GM21360 (cell line): ENCODE data around the gene EPM2AIP1.
"Not testable (repeated sequence)": the region's sequence is repeated elsewhere in the genome, so short reads cannot be mapped to it uniquely, and the experiment has no call there.

Experiments
- ATAC-seq: cut with Tn5 transposase; IDR thresholded peaks from one replicate; pipeline ENCODE4 v1.9.1; 2021; ENCODE audit warnings: mild to moderate bottlenecking, moderate library complexity; ENCODE audit not compliant: unreplicated experiment

Gene EPM2AIP1

DNA sequence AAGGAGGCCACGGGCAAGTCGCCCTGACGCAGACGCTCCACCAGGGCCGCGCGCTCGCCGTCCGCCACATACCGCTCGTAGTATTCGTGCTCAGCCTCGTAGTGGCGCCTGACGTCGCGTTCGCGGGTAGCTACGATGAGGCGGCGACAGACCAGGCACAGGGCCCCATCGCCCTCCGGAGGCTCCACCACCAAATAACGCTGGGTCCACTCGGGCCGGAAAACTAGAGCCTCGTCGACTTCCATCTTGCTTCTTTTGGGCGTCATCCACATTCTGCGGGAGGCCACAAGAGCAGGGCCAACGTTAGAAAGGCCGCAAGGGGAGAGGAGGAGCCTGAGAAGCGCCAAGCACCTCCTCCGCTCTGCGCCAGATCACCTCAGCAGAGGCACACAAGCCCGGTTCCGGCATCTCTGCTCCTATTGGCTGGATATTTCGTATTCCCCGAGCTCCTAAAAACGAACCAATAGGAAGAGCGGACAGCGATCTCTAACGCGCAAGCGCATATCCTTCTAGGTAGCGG lies at the start of gene EPM2AIP1:
Gene EPM2AIP1 (minus strand): TSS at position 326 of the 520 bp plus-strand sequence. CDS start 54 bp downstream, at position 272.
- peak; percentile 86 for ATAC-seq

DNA sequence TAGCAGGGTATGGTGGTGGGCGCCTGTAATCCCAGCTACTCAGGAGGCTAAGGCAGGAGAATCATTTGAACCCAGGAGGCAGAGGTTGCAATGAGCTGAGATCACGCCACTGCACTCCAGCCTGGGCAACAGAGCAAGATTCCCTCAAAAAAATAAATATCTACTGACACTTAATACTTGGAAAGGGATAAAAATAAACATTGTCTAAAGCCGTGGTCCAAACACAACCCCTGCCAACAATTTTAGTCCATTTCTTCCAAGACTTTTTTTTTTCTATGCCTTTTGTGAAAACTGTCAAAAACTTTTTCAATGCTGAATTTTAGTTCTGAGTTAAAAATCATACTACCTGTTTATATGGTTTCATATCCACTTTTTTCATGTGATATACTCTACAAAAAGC lies 49.8 kb upstream of the EPM2AIP1 start:
- ATAC-seq = not testable (repeated sequence)

DNA sequence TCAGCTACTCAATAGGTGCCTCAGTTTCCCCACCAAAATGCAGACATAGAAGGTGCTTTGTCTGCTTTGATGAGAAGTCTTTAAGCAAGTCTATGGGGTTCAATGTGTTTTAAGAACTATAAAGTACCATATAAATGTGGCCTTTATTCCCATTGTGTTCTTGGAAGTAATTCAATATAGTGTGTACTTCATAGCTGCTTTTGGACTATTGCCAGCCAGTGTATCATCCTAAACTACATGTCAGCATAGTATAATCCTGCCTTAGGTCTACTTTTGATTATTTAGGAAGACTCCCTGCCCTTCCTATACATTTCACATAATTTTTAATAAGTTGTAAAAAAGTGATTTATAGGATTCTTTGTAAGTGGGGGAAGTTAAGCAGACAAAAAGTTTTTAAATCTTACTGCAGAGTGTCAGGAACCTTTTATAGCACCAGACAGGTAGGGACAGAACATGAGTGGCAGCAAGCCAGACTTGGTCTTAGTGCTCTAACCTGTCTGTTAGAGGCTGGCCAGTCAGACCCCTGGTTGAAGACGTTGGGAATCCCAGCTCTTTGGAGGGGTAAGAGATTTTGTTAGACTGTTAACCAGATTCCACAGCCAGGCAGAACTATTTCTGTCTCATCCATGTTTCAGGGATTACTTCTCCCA lies 48.7 kb upstream of the EPM2AIP1 start:
- no peak for ATAC-seq

DNA sequence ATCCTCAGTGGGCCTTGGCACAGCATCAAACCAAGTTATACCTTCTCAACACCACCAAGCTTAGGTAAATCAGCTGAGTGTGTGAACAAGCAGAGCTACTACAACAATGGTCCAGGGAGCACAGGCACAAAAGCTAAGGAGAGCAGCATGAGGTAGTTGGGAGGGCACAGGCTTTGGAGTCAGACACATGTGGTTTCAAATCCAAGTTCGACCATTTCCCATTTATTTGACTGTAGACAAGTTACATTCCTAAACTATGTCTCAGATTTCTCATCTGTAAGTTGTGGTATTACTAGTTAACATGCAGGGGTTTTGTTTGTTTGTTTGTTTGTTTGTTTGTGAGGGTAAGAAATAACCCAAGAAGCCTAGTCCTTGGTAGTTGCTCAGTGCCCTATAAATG lies 47.3 kb upstream of the EPM2AIP1 start:
- no peak for ATAC-seq

DNA sequence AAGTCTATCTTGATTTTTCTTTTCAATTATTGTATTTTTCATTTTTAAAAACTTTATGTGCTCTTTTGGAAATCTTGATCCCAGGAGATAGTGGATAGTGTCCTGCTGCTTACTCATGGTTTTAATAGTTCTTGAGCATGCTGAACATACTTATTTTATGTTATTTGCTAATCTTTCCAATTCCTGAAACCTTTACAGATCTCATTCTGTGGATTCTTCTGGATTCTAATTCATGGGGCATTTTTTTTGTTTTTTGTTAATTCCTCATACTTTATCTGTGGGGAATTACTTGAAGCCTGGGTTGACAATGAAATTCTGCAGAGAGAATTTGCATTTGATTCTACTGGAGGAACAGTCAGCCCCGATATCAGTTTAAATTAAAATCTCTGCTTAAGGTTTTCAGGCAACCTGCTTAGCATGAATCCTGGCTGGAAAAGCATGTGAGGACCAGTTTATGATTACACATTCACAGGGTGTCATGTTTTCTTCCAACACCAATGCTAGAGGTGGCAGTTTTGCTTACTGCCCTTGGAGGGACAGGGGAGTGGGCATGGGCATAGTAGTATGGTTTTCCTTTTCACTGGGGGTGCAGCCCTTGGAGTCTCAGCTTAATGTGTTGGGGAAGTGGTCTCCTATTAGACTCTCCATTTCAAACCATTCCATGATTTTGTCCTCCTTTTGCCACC lies 46.4 kb upstream of the EPM2AIP1 start:
- ATAC-seq = no peak

DNA sequence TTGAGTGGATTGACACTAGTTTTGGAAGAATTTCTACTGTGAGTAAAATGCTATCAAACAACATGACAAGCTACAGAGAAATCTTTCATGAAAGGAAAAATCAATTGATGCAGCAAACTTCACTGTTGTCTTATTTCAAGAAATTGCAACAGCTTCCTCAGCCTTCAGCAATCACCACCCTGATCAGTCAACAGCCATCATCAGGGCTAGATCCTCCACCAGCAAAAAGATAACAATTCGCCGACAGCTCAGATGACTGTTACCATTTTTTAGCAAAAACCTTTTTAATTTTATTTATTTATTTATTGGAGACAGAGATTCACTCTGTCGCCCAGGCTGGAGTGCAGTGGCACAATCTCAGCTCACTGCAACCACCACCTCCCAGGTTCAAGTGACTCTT lies 44.4 kb upstream of the EPM2AIP1 start:
- ATAC-seq = no peak

DNA sequence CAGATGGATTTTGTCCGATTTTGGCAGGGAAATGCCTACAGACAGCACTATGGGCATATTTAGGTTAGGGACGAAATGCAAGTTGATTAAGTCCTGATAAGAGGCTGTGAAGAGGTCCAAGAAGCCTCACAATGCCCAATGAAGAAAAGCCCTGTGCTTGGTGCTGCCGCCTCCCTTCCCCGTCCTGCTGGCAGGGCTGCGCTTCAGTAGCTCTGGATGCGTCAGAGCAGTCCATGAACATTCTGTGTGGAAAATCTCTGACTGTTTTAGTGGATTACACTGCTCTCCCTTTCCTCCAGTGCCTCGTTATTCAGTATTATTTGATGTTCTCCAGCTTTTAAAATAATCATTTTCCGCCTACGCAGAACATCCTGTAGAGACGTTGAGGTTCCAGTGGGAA lies 40.0 kb upstream of the EPM2AIP1 start:
- ATAC-seq = no peak

DNA sequence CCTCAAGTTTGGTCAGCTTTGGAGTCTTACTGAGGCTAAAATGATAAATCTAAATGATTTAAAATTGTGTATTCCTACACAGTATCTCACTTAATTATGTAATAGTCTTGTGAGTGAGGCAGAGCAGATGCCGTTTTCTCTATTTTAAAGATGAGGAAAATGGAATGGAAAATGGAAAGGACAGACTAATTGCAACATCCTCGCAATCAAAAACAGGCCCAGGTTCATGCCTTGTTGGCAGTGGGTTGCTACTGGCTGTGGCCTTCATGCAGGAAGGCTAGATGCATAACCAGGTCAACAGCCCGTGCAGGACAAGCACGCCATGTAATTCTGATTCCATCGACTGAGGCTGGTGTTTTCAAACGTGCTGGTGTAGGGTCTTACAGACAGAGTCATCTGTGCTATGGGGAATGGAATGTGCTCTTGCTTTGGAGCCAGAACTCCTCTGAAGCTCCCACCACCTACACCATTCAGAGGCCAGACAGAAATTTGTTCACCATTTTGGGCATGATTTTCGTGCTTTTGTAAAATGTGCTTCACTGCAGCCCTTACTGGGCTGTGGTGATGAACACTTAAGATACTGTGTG lies 38.3 kb upstream of the EPM2AIP1 start:
- ATAC-seq = no peak

DNA sequence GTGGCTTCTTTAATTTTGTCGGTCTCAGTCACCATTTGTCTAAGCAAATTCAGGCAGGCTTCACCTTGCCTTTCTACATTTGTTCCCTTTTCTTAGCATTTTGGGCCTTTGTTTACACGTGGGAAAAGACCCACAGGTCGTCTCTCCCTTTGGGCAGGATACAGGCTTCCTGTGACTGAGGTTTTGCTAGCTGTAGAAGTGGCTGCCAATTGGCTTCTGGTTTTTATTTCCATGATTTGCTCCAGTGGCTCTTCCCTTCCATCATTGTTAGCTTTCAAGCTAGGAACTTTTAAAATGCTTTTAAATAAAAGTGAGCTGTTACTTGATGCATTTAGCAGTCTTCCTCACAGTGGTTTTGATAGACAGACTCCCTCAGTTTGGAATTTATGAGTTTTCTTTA lies 37.7 kb upstream of the EPM2AIP1 start:
- ATAC-seq = no peak

DNA sequence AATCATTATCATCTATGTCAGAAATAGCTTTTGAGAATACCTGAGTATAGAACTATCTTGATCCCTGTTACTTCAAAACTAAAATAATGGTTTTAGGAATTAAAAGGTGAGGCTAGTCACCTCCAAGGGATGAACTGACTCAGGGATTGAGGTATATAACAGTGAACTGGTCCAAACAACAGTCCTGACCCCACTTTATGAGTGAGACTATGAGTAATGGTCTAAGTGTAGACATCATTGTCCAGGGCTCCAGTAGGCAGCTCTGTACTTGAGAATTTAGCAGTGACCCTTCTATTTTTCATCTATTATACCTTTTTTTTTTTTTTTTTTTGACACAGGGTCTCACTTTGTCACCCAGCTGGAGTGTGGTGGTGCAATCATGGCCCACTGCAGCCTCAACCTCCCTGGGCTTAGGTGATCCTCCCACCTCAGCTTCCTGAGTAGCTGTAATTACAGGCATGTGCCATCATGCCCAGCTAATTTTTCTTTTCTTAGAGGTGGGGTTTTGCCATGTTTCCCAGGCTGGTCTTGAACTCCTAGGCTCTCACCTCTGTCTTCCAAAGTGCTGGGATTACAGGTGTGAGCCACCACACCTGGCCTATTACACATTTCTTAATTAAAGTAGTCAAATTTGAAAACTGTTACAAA lies 36.7 kb upstream of the EPM2AIP1 start:
- no peak for ATAC-seq

DNA sequence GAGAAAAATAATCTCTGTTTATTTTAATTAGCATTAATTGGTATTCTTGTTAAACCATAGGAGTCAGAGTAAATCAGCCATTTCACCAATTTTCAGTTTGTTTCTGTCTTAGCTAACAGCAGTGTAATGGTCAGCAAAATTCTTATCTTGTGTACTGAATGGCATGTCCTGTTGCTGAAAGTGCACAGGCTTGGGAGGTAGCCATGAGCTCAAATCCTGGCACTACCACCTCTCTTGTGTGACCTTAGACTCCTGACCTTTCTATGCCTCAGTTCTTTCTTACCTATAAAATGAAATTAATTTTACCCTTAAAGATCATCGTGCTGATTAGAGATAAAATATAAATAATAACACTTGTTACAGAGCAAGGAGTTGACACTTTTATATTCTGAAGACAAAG lies 36.2 kb upstream of the EPM2AIP1 start:
- ATAC-seq = no peak

DNA sequence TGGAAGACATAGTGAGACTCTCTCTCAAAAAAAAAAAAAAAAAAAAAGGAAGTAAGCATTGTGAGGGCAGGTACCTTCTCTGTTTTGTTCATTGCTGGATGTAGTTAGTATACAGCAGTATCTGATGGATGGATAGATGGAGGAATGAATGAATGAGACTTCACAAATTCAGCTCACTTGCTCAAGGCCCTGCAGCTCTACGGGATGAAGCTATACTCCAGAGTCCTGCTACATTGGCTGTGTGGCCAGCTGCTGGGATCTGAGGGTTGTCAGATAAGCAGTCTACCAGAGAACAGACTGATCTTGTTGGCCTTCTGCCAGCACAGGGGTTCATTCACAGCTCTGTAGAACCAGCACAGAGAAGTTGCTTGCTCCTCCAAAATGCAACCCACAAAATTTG lies 35.4 kb upstream of the EPM2AIP1 start:
- ATAC-seq = no peak

DNA sequence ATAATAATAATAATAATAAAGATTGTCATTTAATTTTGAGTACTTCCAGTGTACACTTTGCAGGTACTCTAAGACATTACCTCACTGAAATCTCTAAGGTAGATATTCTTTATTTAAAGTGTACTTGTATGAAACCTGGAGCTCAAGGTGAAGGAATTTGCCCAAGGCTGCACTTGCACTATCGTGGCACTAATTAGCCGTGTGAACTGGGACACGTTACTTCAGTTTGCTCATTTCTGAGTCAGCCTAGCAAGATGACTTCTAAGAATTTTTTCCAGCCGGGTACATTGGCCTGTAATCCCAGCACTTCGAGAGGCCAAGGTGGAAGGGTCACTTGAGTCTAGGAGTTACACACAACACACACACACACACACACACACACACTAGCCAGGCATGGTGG lies 33.9 kb upstream of the EPM2AIP1 start:
- no peak for ATAC-seq

DNA sequence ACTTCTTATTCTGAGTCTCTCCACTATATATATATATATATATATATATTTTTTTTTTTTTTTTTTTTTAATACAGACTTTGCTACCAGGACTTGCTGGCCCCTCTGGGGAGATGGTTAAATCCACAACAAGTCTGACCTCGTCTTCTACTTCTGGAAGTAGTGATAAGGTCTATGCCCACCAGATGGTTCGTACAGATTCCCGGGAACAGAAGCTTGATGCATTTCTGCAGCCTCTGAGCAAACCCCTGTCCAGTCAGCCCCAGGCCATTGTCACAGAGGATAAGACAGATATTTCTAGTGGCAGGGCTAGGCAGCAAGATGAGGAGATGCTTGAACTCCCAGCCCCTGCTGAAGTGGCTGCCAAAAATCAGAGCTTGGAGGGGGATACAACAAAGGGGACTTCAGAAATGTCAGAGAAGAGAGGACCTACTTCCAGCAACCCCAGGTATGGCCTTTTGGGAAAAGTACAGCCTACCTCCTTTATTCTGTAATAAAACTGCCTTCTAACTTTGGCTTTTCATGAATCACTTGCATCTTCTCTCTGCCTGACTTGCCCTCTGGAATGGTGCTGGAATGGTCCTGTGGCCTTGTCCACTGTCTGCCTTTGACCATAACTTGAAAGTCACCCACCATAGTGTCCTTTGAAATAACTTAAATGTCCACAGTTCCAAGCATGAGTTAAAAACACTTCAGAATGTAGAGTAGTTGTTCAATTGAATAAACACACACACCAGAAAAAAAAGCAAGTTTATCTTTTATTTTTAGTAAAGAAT lies 32.8 kb upstream of the EPM2AIP1 start:
- ATAC-seq = no peak

DNA sequence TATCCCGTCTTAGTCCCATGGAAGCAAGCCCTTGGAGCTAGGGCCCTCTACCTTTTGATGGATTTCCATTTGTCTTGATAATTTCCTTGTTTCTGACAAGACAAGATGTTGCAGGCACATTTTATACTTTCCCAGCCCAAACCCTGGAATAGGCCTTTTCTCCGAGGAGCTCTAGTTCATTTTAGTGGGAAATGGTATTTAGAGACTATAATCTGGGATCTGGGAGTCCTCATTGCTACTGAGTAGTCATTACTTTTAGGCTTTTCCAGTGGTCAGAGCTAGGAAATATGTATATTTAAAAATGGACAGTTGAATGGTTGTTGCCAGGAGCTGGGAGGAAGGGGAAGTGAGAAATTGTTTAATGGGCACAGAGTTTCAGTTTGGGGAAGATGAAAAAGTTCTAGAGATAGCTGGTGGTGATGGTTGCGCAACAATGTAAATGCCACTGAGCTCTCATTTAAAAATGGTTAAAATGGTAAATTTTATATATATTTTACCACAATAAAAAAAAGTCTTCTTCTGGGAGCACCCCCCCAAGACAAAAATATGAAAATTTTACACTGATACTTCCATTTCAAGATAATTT lies 32.0 kb upstream of the EPM2AIP1 start:
- no peak for ATAC-seq

DNA sequence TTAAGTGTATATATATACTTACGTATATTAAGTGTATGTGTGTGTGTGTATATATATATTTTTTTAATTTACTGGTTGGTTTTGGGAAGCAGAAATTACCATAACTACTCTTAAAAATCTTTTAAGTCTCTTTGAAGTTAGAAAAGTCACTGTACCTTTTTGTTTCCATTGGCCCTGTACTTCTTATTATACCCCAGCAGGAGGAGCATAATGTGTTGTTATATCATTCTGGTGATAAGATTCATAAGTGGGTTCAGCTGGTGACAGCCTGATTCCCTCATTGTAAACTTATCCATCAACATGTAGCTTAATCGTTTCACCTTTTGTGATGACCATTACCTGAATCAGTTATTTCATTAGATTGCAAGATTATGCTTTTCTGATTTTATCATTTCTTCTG lies 31.2 kb upstream of the EPM2AIP1 start:
- no peak for ATAC-seq

DNA sequence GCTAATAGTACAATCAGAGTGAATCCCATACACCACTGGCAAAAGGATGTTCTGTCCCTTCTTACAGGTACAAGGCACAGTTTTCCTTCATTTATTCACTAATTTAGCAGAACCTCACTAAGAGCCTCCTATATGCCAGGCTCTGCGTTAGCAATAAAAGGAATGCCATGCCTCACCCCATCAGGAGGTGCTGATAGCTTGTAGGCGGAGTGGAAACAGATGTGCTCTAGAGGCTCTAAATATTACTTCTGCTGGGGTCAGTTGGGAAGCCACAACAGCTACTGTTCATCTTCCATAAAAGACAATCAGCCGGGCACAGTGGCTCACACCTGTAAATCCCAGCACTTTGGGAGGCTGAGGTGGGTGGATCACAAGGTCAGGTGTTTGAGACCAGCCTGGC lies 24.8 kb upstream of the EPM2AIP1 start:
- no peak for ATAC-seq

DNA sequence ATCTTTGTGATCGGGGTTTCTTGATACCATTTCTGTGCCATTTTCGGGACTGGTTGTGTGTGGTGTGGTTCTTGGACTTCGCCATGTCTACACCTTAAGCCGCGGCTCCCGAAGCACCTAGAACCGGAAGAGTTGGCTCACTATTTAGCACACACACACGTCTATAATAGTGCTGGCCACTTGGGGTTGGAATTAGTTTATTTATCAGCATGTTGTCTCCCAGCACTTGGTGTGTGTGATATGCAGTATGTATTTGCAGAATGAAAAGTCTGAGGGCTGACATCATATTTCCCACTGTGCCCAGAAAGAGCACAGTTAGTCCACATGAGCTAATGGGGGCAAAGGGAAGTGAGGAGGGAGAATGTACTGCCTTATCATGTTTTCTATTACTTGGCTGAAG lies 24.0 kb upstream of the EPM2AIP1 start:
- ATAC-seq = no peak

DNA sequence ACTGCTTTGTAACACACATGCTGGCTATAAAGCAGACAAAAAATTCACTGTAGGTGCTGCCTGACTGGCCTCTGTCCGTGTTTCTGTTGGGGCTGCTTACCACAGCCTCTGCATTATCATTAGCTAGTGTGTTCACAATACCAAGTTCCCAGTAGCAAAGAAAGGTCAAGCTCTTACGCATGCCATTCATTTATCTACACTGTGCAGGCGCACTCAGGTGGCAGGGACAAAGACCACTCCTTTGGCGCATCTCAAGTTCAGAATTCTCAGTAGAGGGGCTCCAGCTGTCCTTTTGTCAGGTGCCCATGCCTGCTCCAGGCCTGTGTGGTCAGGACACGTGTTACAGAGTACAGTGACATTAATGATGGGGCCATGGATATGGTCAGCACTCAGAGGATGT lies 22.7 kb upstream of the EPM2AIP1 start:
- no peak for ATAC-seq

DNA sequence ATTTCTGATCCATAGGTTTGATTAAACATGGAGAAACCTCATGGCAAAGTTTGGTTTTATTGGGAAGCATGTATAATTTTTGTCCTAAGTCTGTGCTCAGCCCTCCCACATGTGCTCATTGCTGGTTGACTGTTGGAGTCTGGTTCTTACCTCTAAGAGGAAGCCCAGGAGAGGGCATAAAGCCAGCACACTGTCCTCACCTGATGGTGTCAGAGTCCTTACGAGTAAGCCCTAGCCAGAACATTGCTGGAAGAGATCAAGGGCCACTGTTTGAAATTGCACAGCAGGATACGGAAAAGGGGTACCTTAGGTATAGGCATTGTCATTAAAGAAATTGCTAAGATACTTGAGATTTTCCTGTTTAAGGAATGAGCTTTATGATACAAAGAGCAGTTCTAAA lies 21.7 kb upstream of the EPM2AIP1 start:
- ATAC-seq = no peak
